Measurements from ENCODE around the gene NOX5.
"Not testable (repeated sequence)": the region's sequence is repeated elsewhere in the genome, so short reads cannot be mapped to it uniquely, and the experiment has no call there.

NOX5 gene, protein sequence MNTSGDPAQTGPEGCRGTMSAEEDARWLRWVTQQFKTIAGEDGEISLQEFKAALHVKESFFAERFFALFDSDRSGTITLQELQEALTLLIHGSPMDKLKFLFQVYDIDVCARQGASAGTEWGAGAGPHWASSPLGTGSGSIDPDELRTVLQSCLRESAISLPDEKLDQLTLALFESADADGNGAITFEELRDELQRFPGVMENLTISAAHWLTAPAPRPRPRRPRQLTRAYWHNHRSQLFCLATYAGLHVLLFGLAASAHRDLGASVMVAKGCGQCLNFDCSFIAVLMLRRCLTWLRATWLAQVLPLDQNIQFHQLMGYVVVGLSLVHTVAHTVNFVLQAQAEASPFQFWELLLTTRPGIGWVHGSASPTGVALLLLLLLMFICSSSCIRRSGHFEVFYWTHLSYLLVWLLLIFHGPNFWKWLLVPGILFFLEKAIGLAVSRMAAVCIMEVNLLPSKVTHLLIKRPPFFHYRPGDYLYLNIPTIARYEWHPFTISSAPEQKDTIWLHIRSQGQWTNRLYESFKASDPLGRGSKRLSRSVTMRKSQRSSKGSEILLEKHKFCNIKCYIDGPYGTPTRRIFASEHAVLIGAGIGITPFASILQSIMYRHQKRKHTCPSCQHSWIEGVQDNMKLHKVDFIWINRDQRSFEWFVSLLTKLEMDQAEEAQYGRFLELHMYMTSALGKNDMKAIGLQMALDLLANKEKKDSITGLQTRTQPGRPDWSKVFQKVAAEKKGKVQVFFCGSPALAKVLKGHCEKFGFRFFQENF
- 0 to 1.9 (median 0) reads per million in 17 experiments for total RNA-seq

DNA sequence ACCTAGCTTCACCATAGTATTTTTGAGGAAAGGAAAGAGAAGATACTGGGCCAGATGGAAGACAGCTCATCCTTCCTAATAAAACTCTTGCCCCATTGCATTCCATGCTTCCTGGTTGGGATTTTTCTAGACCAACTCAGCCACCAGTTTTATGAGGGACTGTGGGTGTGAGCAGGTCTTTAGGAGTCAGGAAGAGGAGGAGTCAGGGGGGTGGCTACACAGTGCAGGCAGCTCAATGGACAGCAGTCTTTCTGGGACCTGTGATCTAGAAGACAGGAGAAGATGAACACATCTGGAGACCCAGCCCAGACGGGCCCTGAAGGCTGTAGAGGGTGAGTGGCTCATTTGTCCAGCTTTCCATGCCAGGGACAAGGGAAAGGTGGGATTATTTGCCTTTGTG is at the start of gene NOX5:
Gene NOX5, plus strand, starts transcription at position 242 of the 400 bp plus-strand sequence. Its CDS starts 41 bp downstream, at position 283.
- DNase-seq: no peak

DNA sequence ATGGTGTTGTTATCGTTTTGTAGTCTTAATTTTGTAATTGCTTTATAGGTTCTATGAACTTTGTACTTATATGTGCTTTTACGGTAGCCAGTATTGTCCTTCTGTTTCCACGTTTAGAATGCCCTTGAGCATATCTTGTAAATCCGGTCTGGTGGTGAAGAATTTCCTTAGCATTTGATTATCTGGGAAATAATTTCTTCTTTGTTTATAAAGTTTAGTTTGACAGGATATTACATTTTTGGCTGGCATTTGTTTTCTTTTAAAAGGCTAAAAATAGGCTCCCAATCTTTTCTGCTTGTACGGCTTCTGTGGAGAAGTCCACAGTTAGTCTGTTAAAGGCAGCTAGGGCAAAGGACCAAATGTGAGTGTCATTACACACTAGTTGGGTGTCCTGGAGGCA is 47.5 kb upstream of the NOX5 start:
- DNase-seq: no peak

DNA sequence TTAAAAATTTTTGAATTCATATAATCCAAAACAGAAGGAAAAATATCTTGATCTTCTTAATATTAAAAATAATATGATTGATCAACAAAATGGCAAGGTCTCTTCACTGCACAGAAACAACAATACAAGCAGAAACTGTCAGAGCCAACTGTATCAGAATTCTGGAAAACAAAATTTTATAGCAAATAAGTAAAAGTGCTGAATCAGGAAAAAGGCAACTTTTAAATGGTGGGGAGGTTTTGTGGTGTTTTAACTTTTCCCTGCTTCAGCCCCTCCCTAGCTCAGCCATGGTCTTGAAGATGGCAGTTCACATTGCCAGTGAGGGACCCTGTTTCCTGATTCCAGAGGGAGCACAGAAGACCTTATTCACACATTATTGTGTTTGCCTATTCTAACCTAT is 46.5 kb upstream of the NOX5 start:
- DNase-seq: no peak

DNA sequence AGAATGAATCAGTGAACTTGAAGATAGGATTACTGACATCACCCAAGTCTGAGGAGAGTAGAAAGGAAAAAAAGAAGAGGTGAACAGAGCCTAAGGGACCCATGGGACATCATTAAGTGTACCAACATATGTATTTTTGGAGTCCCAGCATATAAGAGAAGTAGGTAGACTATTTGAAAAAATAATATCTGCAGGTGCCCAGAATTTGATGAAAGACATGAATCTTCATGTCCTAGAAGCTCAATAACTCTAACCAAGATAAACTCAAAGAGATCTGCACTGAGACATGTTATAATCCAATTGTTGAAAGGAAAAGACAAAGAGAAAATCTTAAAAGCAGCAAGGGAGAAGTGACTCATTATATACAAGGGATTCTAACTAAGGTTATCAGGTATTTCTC is 45.2 kb upstream of the NOX5 start:
- no peak for DNase-seq

DNA sequence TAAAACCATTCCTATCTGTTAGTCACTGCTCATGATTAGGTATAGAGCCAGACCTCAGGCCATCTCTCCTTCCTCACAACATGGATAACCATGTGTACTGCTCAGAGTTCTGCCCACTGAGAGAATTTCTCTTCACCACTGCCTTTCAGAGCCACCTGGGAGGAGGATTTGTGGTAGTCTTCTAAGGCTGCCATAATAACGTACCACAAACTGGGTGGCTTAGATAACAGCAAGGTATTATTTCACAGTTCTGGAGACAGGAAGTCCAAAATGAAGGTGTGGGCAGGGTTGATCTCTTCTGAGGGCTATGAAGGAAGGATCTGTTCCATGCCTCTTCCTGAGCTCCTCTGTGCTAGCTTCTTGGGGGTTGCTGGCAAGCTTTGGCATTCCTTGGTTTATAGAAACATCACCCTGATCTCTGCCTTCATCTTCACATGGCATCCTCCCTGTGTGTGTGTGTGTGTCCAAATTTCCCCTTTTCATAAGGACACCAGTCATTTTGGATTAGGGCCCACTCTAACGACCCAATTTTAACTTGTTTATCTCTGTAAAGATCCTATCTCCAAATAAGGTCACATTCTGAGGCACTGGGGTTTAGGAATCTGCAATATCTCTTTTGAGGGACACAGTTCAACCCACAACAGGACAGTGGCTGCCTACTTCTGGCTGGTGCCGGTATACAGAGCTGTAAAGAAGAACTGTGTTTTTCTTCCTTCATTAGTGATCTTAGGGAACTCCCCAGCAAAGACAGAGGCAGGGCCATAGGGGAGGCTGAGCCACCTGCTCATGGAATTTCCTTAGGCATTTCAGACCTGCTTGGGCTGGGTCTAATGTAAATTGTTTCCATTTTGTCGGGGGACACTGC is 42.1 kb upstream of the NOX5 start:
- no peak for DNase-seq

DNA sequence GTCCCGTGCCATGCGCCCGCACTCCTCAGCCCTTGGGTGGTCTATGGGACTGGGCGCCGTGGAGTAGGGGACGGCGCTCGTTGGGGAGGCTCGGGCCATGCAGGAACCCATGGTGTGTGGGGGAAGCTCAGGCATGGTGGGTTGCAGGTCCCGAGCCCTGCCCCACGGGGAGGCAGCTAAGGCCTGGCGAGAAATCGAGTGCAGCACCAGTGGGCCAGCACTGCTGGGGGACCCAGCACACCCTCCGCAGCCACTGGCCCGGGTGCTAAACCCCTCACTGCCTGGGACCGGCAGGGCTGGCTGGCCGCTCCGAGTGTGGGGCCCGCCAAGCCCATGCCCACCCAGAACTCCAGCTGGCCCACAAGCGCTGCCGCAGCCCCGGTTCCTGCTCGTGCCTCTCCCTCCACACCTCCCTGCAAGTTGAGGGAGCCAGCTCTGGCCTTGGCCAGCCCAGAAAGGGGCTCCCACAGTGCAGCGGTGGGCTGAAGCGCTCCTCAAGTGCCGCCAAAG is 38.8 kb upstream of the NOX5 start:
- not testable (repeated sequence) for DNase-seq

DNA sequence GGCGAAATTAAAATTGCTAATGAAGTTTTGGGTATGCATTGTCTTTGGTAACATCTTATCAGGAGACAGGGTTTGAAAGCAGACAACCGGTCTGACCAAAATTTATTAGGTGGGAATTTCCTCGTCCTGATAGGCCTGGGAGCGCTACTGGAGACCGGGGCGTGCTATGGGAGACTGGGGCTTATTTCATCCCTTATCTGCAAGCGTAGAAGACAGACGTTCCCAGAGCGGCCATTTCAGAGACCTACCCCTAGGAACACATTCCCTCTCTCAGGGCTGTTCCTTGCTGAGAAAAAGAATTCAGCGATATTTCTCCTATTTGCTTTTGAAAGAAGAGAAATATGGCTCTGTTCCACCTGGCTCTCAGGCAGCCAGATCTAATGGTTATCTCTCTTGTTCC is 37.1 kb upstream of the NOX5 start:
- not testable (repeated sequence) for DNase-seq

DNA sequence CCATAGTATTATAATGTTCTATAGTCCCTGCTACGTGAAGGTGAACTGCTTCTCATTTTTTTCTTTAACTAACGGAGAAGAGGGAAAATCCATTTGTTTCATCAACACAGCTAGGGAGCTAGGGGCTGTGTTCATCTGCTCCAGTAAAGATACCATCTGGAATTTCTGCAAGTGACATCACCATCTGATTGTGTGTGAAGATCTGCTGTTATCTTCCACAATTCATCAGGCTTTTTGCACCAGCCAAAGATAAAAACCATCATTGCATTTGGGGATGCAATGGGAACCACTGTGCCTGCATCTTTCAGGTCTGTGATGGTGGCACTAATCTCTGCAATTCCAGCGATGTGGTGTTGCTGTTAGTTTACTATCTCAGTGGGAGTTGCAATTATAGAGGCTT is 35.5 kb upstream of the NOX5 start:
- DNase-seq: no peak

DNA sequence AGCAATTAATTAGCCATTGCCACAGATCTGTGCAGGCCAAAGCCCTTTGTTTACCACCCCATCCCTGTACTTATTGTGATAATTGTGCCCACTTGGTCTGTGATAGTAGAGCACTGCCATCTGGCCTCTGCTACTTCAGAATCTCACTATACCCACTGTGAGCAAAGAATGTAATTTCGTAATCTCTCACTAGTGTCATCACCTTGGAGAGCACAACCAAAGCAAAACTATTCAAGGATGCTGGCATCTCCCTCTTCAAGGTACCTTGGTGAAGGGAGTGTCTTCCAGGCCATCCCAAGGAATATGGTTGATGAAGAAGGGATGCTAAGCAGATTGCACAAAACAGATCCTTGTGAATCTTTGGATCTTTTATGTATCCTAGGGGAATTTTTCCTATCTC is 34.7 kb upstream of the NOX5 start:
- DNase-seq: no peak

DNA sequence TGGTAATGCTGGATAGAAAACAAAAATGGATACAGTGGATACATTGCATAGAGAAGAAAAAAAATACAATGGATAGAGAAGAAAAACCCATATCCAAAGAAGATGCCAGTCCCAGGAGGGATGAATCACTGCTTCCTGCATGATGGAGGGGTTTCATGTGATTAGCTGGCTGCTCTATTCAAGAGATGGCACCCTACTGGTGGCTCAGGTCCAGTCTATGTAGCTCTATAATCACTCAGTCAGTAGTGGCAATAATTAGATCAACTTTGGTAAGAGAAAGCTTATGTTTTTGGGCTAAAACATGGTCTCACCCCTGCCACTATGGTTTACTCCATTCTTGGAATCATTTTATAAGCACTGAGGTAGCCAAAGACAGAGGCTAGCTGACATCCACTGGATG is 33.7 kb upstream of the NOX5 start:
- no peak for DNase-seq

DNA sequence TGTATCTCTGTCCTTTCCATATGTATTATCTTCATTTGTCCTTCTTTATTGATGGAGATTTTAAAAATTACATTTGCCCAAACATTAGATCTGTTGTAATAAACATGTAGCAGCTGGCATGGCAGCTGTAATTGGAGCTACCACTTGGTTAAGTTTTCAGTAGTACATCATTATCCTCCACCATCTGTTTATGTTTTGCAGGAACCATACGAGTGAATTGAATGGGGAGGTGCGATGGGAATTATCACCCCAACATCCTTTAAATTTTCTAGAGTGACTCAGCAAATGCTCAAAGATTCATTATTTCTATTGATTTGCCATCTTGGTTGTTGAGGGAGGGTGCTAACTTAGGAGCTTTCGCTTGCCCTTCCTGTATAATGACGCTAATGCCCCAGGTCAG is 32.6 kb upstream of the NOX5 start:
- no peak for DNase-seq

DNA sequence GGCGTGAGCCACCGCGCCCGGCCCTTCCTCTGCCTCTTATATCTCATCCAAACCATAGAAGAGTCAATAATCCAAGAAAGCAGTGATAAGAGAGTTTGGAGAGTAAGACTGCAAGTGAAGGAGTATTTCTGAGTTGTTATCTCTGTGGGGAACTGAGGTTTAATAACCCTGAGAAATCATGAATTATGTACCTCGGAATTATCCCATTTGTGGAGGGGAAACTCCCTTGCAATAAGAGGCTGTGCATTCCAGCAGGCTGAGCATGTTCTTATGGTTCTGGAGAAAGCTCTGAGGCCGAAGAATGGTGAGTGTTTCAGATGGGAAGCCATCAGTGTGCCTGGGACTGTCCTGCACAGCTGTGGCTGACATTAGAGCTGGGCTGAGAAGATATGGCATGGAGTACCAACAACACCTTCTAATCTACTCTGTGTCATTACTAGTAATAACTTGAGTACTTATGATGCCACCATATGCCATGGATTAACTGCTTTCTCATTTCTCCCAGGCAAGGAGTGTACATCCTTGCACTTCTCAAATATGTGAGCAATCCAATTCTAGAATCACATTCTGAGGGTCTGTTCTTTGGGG is 31.4 kb upstream of the NOX5 start:
- DNase-seq: no peak

DNA sequence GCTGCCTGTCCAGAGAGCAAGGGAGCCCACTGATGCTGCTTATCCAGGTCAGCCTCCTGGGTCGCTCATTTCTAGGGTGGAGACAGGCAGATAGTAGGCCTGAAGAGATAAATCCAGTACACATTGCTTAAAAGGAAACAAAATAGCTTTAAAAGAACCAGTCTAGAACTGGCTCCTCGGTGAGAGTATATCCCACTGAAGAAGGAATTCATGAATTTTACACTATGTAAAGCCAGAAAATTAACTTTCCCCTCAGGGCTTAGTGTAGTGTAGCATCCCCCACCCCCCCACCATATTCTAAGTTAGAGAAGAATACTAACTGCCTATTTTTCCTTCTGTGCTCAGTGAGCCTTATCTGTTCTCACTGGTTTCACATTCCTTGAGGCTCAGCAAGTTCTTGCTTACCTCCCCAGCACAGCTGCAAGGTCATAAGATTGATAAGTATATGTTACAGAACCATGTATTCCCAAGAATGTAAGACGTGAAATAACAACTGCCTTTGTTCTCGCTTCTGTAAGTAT is 30.5 kb upstream of the NOX5 start:
- no peak for DNase-seq

DNA sequence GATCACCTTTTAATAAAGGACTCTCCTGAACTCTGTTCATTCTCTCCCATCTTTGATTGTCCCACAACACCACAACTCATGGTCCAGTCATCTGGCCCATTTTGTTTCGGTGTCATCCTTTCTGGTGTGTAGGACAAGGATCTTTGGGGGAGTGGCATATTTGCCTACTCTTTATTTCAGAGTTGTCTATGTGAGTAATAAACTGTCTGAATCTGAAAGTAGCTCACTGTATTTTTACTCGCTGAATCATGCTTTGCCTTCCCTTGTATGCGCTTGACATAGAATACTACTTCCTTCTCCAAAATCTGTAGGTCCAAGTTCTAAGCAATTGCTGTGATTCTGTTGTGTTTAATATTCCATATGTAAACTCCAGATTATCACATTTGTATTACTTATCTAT is 29.9 kb upstream of the NOX5 start:
- no peak for DNase-seq

DNA sequence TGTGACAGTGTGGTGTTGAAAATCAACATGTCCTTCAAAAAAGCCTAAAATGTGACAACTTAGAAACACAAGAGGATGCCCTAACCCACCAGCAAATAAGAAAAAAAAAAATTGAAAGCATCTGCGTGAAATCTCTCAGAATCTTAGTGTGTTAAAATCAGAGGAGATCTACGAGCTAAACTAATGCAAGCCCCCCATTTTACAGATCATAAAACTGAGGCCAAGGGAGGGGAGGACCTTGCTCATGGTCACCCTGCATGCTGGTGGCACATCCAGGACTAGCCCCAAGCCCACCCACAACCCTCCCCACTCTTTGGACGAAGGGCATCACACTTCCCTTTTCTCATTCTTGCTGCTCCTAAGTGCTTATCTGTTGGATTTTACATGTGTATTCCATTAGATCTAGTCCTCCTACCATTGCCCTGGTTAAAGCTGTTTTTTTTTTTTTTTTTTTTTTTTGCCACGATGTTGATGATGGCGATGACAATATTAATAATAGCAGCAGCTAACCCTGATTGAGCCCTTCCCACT is 29.1 kb upstream of the NOX5 start:
- DNase-seq: no peak

DNA sequence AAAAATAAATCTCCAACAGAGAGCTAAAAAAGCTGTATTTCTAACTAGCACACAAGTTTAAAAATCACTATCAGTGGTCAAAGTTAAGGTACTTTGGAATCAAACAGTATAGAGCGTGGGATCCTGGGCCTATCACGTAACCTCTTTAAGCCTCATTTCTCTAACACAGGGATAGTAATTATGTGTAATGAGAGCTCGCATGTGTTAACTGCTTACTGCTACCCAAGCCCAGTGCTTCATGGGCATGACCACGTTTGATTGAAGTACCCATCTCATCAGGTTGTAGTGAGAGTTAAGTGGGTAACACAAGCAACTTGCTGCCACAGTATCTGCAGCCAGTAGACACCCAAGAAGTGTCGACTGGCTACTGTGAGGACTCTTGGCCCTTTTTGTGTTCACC is 28.2 kb upstream of the NOX5 start:
- no peak for DNase-seq

DNA sequence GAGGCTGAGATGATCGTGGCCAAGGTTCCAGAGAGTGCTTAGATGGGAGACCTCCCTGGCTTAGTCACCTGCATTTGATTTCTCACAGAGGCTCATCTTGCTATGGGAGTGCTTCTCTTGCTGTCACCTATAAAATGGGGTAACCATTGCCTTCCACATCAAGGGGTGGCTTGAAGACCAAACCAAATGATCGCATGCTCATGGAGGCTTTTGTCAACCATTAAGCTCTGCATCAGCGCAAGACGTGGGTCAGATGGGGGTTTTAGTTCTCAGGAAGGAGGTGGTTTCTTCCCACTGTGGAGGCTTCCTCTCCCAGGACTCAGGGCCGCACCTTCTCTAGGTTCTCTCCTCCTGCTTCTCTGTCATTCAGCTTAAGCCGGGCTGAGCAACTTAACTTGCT is 27.4 kb upstream of the NOX5 start:
- DNase-seq: no peak

DNA sequence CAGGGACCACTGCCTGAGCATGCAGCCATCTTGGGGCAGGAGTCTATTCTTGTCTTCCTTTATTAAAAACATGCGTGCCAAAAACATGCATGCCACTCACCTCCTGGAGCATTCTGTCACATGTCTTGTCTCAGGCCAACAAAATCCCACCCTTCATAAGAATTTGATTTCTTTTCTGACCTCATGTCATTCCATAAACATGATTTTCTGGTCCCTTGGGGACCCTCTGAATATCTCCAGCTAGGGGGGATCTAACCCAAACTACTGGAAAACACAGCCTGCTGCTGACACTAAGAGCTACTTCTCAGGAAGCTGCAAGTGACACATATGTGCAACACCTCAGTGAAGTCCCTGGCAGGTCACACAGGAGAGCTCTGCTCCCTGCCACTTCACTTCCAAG is 26.8 kb upstream of the NOX5 start:
- DNase-seq: no peak

DNA sequence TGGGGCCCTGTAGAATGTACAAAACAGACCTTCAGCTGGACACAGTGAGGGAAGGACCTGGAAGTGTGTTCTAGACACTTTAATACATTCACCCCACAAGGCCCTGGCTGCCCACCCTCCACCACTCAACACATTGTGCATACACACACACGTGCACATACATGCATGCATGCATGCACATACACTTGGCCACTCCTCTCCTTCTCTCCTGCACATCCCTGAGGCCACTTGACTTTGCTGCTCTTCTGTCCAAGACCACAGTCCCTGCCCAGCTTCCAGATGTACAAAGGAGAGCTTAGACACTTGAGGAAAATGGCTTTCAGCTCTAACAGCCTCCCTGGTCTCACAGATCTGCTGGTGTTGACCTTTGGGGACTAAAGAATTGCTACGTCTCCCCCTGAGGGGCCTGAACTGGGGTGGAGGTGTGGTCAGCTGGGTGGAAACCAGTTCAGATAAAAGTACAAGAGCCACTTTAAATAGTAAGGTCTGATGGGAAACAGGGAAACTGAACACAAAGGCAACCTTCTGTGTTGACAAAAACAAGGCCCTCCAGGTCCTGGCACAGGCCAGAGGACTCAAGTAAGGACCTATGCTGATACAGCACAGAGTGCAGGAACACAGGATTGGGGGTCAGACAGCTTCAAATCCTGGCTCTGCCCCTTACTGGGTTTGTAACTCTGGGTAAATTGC is 24.8 kb upstream of the NOX5 start:
- DNase-seq: no peak

DNA sequence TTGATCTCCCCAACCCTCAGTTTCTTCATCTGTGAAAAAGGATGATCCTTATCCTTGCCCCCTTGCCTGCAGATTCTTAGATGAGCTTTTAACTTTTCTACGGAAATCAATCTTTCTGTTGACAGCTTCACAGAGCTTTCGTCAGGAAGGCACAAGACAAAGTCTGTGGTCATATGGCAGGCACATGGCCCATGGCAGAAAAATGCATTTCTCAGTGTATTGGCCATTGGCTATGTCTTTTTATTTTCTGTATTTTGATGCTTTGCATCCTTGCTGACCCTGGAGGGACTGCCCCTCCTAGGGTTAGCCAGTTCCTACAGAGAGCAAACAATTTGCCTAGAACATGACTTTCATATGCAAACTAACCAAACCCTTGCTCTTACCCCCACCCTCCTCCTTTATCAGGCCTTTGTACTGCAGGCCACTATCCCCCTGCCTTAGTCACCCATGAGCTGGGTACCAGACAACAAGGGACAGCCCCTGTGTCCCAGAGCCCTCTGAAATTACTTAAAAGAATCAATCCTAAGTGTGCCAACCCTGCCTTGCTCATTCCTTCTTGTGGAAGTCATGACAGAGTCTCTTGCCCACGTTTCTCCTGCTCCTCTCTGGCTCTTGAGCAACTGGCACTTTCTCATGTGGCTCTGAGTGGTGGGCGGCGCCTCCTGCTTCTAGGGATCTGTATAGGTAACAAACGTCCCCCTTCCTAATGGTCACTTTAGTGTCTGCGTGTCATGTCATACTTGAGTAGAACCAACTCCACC is 24.1 kb upstream of the NOX5 start:
- peak in 2 of 4 experiments; percentile 22 to 40 for DNase-seq
